ENCODE results near the gene TRPM7.
"Not testable (repeated sequence)": the region's sequence is repeated elsewhere in the genome, so short reads cannot be mapped to it uniquely, and the experiment has no call there.

TRPM7 gene

GRCh38 chr15:50686469-50687301, at the start of gene TRPM7:
Gene TRPM7 (minus strand): TSS chr15:50686797. CDS start chr15:50686533, 264 bp downstream.
- peak; percentile 95 for DNase-seq

DNA sequence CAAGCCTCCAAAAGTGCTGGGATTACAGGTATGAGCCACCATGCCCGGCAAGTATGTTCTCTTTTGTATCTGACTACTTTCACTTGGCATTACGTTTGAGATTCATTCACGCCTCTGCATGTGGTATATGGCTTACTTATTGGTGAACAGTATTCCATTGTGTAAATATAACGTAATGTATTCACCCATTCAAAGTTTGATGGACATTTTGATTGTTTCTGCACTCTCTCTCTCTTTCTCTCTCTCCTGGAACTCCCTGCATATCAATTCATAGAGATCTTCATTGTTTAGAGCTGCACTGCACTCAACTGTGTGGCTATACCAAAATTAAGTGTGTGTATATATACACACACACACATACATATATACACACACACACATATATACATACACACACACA, 48.6 kb upstream of the TRPM7 start:
- no peak for DNase-seq

DNA sequence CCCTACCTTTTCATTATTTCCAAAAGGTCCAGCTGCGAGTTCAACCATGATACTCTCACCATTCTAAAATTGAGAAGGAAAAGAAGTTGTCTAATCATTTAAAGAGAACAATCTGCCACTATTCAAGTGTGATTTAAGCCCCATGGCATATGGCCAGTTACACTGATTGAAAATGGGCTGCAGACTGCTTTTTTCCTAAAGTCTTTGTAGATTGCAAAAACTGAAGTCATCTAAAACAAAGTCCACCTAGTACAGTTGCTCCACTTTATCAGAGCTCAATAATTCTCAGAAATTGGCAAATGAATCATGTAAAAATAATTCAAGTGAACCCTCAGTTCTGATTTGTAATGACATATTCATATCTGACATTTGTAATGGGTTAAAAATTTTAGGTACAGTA, 39.7 kb upstream of the TRPM7 start:
- DNase-seq, result no peak

- DNase-seq, result no peak
Measured at GRCh38 chr15:50718700-50719125, 32.1 kb upstream of the TRPM7 start.

DNA sequence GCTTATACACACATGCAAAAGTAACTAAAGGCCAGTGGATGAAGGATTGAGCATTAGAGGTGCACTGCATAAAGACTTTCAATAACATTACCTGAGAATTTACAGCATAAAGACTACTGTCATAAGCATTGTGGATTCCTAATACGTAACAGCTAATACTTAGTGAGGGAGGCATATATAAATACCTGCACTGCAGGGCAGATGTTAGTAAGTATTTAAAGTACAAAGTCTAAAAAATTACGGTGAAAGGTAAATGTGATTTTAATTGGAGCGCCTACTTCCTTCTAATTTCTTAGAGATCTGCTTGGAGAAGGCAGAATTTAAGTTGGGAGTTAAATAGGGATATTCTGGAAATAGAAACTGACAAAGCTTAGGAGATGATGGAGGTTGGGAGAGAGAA, 25.4 kb upstream of the TRPM7 start:
- no peak for DNase-seq

GRCh38 chr15:50710585-50710984, 24.0 kb upstream of the TRPM7 start:
- no peak for DNase-seq

DNA sequence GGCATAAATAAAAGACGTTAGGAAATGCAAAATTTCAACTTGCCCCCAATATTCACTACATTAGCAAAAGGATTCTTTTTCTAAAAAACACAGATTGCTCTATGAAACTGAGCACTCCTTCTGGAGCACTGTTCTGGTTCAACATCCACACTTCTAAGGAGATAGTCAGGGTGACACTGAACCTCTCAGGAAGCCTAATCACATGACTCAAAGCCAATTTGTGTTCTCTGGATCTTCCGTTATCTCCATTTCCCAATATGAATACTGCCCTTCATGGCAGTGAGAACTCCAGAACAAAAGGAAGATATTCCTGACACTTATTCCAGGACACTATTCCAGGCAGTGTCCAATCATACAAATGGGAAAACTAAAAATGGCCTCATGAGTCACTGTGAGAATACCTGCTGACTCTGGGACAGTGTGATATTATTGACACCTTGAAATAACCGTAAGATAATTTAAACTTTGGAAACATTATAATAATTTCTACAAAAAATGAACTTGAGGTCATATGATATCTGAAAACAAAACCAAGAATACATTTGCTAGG, 21.4 kb upstream of the TRPM7 start:
- no peak for DNase-seq

DNA sequence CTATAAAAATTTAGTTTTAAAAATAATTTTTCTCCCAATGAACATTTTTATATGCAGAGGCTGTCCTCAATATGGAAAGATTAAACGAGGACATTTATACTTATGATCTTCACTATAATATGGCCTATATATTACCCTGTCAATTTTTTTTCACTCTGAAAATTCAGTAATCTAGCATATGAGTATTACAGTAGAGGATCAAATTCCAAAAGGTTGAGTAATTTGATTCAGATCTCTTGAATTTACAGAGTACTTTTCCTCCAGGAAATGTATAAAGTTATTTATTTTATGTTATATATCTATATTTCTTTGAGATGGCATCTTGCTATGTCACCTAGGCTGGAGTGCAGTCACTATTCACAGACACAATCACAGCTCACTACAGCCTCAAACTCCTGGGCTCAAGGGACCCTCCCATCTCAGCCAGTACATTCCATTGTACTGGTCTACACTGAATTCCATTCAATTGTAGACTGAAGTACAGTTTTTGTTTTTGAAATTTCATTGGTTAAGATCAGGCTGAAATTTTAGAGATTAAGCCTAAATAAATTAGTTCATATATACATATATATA, 16.3 kb upstream of the TRPM7 start:
- DNase-seq, result no peak

DNA sequence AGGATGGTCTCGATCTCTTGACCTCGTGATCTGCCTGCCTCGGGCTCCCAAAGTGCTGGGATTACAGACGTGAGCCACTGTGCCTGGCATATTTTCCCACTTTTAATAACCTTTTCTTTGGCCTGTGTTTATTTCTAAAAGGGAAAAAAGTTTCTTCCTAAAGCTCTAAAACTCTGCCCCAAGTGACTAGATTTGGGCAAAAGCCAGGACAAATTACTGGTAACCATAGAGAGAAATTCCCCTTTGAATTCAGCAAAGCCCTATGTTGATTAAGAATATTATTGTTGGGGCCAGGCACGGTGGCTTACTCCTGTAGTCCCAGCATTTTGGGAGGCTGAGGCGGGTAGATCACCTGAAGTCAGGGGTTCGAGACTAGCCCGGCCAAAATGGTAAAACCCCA, 11.5 kb upstream of the TRPM7 start:
- DNase-seq, result no peak

- DNase-seq, result no peak
Measured at GRCh38 chr15:50697109-50697797, 10.7 kb upstream of the TRPM7 start.

GRCh38 chr15:50694634-50695165, 8.1 kb upstream of the TRPM7 start:
- not testable (repeated sequence) for DNase-seq

DNA sequence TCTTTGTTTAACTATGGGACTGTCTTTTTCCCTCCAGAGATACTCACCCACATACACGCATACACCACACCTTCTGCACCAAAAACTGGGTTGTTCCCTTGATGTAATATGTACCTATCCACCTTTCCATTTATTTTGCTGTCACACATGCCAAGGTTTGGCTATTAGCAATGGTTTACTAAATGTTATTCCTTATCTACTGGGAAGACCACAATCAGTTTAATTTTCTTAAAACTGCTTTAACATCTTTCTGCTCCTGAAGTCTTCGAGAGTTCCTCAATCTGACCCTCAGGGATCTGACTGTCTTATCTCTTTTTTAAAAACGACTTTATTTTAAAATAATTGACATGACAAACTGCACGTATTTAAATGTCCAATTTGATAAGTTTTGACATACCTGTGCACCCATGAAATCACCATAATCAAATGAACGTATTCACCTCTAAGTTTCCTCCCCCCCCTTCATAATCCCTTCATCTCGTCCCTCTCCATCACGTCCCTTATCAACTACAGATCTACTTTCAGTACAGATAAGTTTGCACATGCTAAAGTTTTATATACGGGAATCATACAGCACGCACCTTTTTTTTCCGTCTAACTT, 805 bp upstream of the TRPM7 start:
- no peak for DNase-seq

DNA sequence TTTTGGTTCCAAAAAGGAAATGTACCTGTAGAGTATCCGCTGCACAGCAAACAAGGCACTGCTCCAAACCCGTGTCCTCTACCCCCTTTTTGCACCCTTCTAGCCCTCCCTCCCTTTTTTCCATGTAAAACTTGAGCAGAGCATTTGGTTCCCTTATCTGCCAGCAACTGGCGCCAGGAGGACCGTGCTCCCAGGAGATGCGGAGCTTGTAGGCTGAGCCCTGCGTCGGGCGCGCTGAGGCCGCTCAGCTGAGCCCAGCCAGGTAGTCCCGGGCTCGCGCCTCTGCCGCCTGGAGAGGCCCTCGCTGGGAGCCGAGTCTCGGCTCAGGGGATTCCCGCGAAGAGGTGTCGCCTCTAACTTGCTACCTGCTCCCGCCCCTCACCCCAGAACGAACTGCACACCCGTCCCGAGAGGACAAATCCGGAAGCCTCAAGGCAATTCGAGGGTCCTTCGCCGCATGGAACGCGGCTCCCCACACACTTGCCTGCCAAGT, 575 bp downstream of the TRPM7 start:
- DNase-seq, result peak; percentile 54

GRCh38 chr15:50685191-50685975, 1.2 kb downstream of the TRPM7 start:
- DNase-seq, result peak; percentile 4

GRCh38 chr15:50681467-50681866, 5.1 kb downstream of the TRPM7 start:
- no peak for DNase-seq

- no peak for DNase-seq
Measured at GRCh38 chr15:50676799-50677483, 9.7 kb downstream of the TRPM7 start.

GRCh38 chr15:50675535-50676144, 11.0 kb downstream of the TRPM7 start:
- DNase-seq, result peak; percentile 17

- DNase-seq, result no peak
Measured at GRCh38 chr15:50670115-50670514, 16.5 kb downstream of the TRPM7 start.

- no peak for DNase-seq
Measured at GRCh38 chr15:50669611-50670010, 17.0 kb downstream of the TRPM7 start.

- no peak for DNase-seq
Measured at GRCh38 chr15:50665938-50666337, 20.7 kb downstream of the TRPM7 start.

GRCh38 chr15:50655555-50655954, 31.0 kb downstream of the TRPM7 start:
- DNase-seq, result no peak
